Activated CD8-positive, alpha-beta memory T cell treated with anti-CD3 and anti-CD28 coated beads, Interleukin-2, amount 50 U/mL, for 48 hours (primary cell): ENCODE data around the gene SLC19A1.

Source experiments
- DNase-seq: peaks from one replicate; pipeline ENCODE4 v3.0.0-alpha.2; 2020

Gene SLC19A1

DNA sequence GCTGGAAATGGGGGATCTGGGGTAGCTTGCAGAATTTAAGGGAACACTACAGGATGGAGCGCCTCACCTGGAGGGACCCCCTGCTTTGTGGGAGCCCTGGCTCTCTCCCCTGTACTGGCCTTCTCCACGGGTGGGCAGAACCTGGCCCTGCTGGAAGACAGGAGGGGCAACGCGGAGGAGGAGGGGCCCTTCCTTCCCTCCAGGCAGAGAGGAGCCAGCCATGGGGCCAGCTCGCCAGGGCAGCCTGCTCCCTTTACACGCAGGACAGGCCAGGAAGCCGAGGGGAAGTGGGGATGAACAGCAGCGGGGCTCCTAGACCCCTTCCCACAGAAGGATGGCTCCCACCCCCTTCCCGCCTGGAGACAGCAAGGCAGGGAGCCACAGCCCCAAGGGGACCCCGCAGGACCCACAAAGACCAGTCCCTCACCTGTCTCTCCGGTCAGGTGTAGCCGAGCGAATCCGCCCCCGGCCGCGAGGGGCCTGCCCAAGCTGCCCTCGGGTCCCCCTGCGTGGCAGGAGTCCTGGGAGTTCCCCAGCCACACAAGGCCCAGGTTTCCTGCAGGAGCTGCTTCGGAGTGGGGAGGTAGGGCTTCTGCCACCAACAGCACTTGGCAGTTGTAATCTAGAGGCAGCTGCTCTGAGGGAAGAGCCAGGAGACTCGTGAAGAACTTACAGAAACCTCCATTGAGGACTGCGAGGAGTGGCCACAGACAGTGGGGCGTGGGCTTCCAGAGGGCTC is 1.6 kb upstream of the SLC19A1 start:
- DNase-seq: peak; percentile 53

DNA sequence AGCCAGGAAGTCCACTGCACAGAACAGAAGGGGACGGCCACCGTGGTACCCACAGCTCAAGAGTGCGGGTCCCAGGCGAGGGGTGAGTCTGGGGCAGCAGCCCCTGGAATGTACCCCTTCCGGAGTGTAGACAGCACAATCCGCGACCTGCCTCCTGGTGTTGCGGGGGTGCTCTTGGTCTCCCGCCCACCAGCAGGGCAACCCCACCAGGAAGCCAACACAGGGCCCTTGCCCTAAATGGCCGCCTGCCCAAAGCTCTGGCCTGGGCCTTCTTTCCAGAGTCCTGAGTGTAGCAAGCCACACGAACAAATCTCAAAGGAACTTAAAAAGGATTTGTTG is 1.1 kb upstream of the SLC19A1 start:
- peak; percentile 59 for DNase-seq

DNA sequence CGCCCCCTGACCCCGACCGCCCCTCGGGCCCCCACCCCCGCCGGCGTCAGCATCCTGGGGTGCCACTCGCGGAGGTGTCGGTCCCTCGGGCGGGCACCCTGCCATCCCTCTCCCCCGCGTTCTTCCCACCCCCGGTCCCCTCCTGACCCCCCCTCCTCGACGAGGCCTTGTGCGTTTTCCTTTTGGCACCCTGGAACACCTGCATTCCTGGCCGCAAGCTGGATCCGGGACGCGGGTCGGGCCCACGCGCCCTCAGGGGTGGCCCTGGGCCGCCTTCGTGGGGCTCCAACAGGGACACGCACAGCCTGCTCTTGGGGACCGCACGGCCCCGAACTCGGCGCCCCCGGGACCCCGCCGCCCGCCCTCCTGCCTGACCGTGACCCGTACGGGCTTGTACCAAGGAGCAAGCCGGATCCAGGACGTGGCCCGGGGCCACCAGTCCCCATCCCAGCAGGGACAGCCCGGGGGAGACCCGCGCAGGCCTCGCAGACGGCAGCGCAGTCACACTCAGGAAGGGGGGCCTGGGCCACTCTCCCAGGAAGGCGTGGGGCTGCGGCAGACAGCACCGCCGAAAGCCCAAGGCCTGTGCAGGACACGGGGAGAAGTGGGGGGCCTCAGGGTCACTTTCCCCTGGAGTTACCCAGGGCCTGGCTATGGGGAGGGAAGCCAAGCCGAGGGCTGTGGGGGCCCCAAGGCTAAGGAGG is 579 bp upstream of the SLC19A1 start:
- peak; percentile 64 for DNase-seq

DNA sequence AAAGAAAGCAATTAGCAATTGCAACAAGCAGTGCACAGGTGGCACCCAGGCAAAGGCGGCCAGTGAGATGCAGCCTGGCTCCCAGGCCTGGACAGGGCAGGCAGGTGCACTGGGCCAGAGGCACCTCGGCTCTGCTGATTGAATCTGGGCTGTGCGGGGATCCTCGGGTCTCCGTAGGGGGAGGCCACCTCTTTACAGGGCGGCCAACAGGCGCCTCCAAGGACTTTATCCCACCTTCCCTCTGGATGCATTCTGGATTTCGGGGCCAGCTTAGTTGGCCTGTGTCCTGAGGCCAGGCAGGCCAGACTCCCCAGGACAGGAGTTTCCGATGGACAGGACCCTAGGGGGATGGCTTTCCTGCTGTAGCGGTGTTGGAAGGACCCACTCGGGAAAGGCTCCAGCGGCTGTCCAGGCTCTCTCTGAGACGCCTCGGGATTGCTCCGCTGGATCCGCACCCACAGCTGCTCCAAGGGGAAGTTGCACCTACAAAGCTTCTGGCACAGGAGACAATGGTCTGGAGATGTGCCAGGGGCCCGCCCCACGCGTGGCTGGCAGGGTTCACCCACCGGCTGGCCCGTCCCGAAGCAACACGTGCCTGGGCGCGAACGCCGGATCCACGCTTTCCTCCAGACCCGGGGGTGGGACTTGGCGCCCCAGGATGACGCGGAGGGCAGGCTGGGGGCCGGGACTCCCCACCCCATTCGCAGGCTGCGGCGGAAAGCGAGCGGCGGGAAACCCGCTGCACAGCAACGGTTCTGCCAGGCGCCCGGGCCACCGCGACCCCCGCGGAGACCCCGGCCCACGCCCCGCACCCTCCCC is 810 bp downstream of the SLC19A1 start:
- peak; percentile 89 for DNase-seq

DNA sequence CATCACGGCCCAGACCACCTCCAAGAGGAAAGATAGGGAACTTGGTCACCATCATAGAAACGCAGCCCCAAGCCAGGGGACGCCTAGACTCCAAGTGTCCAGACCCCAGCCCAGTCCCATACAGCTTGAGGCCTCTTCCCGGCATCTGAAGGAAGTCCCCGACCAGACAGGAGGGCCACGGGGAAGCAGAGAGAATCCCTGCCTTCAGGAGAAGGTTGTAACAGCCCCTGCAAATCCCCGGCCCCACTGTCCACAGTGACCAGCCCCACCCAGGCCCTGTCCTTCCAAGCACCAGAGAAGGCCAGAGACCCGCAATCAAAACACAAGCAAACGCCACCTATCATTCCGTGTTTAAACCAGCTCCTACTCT is 1.7 kb downstream of the SLC19A1 start:
- DNase-seq: peak; percentile 51

DNA sequence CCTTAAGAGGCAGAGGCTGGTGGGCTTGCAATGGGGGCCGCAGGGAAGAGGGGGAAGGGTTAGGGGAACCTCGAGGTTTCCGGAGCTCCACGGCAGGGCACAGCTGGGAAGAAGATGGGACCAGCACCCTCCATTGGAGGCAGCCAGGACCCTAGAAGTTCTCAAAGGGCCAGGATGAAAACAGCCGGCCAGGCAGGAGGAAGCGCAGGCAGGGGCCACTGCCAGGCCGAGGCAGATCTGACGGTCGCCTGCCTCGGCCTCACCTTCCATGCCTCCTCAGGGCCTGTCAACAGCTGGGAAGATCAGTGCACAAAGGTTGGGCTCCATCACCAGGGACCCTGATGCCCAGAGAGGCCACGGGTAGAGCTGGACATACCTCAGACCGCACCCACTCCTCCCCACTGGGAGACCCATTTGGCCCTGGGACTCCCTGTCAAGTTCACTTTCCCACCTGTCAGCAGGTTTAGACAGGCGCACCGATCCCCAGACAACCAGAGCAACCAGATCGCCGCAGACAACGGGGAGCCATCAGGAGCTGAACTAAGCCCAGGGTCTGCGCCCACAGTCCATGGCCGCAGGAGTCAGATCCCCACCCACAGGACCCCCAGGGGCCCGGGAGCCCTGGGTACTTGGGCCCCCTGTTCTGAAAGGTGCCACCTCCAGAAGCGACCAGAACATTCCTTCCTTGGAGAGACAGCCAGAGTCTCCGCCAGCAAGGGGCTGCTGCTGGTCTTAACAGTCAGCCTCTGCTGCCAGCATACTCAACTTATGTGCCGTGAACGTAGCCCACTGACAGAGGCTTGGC is 2.2 kb downstream of the SLC19A1 start:
- peak; percentile 52 for DNase-seq

DNA sequence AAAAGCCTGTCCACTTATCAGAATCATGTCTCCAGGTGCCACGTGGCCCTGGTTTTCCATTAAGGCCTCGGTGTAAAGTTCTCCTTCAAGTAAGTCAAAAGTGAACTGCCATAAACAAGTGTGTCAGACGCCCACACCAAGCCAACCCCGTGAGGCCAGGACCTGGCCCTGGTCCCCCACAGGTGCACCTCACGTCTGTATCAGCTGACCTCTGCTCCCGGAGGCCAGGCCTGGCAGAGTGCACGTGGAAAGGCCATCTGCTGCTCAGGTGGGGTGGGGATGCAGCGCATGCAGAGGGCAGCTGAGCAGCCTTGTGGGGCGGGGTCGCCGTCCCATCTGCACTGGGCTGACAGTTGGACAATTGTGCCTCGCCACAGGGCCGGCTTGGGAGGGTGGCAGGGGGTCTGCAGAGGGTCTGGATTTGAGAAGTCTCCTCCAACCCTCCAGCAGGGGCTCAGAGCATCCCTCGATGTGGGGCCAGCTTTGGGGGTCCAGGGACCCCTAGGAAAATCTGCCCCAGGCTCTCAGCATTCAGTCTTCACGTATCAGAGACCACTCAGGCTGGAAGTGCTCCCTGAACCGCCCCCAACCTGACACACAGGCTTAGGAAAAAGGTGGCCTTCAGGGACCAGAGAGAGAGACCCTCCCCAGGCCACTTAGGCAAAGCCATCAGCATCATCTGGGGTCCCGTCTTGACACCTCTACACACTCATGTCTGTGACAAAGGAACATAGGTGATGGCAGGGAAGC is 3.0 kb downstream of the SLC19A1 start:
- DNase-seq: peak; percentile 50

DNA sequence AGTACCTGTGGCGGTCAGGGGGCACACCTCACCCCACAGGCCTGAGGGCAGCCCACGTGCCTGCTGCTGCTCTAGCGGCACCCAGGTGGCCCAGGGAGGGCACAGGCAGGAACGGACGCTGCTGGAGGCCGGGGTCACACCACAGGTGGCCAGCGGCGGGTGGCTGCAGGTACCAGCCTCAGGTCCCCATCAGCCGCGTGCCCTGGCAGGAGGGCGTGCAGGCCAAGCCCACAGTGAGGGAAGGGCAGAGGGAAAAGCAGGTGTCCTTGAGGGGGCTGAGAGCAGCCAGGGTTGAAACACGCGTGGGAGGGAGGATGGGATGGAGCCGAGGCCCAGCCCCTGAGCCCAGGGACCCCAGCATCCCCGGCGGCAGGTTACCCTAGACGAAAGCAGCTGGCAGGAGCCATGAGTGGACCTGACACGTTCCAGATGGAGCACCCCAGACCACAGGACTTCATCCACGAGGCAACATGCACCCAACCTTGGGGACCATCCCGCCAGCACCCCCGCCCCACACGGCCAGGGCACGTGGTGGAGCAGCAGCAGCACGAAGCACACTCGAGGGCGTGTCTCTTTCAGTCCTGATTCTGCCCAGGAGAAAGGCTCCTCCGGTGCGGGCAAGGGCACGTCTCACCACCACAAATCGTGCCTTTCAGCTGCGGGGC is 3.7 kb downstream of the SLC19A1 start:
- peak; percentile 49 for DNase-seq

DNA sequence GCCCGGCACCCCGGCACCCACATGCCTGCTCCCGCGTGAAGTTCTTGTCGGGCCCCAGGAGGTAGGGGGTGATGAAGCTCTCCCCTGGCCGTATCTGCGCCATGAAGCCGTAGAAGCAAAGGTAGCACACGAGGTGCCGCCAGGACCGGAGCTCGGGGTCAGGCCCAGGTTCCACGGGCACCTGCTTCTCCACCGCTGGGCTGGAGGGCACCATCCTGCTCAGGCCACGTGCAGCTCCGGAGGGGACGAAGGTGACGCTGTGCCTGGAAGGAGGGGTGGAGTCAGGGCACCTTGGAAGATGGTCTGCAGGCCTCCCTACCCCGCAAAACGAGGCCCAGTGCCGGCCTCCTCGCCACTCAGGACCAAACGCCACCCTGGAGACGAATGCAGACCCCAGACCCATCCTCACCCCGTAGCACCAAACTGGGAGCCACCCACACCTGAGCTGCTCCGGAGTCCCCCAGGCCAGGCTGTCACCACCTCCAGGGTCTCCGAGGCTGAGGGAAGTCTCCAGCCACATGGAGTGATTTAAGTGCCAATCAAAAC is 4.4 kb downstream of the SLC19A1 start:
- DNase-seq: peak; percentile 40

DNA sequence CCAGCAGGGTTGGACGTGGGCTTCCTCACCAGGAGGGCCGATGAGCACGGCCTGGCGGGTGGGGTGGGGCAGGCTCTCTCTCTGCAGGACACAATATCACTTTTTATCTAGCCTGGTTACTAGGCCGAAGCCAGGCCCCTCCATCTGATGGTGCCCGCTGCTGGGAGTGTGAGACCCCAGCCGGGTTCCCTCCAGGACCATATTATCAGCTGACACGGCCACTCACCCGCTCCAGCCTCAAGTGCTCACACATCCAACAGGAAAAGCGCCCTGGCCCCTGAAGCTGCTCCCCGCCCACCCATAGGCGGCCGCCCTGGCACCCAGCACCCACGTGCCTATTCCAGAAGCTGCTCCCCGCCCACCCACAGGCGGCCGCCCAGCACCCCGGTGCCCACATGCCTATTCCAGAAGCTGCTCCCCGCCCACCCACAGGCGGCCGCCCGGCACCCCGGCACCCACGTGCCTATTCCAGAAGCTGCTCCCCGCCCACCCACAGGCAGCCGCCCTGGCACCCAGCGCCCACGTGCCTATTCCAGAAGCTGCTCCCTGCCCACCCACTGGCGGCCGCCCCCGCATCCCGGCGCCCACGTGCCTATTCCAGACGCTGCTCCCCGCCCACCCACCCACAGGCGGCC is 5.0 kb downstream of the SLC19A1 start:
- DNase-seq: peak; percentile 39

DNA sequence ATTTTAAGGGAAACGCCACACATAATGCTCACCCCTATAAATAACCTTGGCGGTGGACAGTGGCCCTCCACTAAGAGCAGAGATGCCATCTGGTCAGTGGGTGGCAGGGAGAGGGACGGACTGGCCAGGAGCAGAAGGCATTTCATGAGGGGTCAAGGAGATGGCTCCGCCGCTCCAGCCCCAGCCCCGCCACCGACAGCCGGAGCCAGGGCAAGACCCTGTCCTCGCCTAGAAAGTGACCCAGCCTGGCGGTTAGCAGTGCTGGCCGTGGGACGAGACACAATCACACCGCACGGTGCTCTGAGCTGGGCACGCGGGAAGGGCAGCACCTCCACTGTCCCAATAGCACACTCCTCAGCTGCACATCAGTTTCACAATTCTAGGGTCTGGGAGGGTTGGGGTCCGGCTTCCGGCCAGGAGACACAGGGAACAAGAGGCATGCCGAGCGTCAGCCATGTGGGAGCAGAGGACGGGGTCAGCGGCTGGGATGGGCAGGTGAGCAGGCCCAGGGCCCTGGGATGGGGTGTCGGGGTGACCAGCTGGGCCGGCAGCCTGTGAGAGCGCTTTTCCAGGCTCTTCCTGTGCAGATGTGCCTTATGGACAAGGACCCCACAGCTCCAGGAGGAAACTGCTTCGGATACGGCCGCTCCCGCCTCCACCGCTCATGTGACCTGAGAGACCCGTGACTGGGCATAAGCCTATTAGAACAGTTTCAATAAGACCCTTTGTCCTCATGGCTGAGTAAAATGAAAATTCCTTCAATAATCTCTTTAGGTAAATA is 5.7 kb downstream of the SLC19A1 start:
- peak; percentile 48 for DNase-seq

DNA sequence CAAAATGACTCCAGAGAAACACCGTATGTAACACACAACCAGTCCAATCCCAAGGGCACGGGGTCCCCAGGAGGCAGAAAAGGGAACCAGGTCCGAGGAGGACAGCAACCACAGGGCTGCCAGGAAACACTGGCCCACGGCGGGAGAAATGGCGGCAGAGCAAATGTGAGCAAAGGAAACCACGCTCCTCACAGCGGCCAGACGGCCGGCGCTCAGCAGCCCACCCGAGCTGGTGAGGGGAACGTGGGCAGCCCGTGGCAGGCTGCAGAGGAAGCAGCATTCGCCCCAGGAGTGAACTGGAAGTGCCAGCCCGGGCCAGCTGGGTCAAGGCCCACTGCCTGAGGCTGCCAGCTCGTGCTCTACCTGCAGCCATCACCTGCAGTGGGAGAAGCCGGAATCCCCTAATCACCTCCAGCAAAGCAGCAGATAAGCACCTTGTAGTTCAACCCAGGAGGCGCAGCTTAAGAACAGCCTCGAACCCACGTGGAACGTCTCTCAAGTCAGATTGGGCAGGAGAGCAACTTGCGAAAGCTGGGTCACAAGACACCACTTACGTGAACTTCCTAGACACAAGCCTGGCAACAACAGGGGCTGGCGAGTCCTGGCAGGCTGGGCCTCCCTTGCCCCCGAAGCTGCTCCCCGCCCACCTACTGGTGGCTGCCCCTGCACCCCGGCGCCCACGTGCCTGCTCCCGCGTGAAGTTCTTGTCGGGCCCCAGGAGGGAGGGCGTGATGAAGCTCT is 6.7 kb downstream of the SLC19A1 start:
- DNase-seq: peak; percentile 48

DNA sequence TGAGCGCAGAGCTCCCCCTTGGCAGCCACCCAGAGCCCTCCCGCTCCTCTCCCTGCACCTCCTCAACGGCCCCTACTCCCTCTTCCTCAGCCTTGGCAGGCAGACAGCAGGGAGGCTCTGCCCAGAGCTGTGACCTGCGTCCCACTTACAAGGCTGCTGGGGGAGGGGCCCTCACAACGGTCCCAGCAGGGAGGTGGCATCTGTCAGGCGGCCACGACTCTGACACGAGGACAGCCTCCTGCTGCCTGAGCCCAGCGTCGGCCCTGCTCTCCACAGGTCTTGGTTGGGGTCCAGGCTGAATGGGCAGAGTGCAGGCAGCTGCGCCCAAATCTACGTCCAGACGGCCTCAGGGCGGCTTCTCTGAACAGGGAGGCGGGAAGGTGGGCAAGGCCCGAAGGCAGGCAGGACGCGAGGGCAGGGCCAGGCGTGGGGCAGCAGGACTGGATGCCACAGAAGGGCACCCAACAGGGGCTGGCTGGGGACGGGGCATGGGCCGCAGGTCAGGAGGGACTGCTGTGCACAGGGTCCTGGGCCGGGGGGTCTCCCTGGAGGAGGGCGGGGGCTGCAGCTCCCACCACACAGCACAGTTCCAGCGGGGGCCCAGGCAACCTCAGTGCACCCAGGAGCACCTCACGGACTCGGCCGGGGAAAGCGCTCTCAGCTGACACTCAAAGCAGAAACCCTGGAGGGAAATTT is 7.5 kb downstream of the SLC19A1 start:
- DNase-seq: peak; percentile 46

DNA sequence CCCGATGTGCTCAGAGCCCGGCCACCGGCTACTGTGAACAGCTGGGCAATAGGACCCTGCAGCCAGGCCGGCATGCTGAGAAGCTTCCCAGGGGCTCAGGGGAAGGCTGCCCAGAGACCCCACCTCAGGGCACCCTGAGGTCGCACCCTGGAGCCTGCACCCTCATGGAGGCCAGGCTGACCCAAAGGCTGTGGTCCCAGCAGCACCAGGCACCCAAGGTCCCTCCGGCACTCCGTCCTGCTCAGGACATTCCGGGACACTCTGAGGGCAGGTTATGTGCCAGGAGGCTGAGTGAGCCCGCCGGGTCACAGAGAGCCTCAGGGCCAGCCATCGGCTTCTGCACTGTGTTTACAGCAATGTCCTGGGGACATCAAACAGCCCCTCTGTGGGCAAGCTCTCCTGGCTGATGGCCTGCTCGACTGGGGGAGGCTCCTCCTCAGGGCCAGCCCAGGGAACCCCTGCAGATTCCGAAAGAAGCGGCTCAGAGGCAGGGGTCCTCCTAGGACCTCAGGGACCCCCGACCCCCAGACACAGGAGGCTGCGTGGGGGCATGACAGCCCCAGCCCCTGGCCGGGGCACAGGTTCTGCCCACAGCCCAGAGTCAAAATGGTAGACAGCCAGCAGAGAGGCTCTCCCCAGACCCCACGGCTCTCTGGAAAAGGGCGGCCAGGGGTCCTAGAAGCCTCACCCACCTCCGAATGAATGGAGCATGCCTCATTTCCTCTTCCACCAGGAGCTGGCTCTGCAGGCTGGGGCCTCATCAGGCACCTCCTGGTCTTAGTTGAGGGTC is 8.2 kb downstream of the SLC19A1 start:
- peak; percentile 47 for DNase-seq

DNA sequence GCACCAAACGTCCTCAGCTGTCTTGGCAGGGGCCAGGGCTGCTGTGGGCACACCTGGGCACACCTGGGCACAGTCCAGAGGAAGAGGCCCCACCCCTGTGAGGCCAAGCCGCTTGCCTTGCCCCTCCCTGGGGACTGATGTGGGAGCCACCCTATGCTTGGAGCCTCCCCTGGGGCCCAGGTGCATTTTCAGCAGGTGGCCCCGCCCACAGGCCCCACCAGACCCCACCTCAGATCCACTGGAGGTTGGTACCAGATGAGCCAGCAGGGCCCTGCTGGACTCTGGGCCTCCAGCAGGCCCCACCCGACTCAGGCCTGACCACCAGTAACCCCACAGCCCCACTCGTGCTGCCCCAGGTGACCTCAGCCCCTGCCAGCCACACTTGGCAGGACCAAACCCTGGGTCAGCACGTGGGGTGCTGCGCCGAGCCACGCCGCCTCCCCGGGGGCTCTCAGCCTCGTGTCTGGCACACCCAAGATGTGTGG is 8.8 kb downstream of the SLC19A1 start:
- DNase-seq: peak; percentile 48

DNA sequence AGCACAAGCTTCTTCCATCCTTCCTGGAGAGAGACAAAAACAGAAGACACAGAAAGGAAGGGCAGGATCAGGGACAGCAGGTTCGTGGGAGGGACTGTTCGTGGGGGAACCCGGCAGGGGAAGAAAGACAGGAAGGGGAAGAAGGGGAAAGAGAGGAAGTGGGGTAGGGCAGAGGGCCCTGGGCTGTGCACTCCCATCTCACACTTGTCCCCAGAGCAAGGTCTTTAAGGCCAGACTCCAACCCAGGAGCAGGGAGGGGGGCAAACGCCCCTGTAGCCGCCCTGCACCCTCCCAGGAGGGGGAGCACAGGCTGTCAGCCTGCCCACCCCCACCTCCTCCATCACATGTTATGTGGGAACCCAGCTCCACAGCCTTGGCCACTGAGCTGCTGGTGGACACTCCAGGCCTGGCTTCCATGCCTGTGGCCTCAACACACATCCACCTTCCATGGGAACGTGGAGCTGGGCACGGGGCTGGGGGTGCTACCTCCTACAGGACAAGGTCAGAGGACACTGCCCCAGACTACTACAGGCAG is 9.3 kb downstream of the SLC19A1 start:
- peak; percentile 44 for DNase-seq
